AG09319 (cell line): Measurements from ENCODE around the gene SOCS6.

Experiments used
- DNase-seq: peaks from one replicate; pipeline ENCODE4 v3.0.0-alpha.2; 2010; ENCODE audit warnings: low read depth; ENCODE audit errors: extremely low read depth
- CTCF ChIP-seq: IDR thresholded peaks from 2 replicates; pipeline ENCODE4 v1.5.1; 2011; ENCODE audit warnings: low read depth, mild to moderate bottlenecking, inconsistent platforms, low read length, moderate library complexity

Gene SOCS6

GRCh38 chr18:70370762-70371733 lies 82.2 kb downstream of the SOCS6 start:
- no peak for TF ChIP-seq CTCF
- no peak for DNase-seq

- TF ChIP-seq CTCF, result no peak
- DNase-seq, result no peak
Measured at GRCh38 chr18:70371908-70372307, 83.1 kb downstream of the SOCS6 start.

- no peak for TF ChIP-seq CTCF
- DNase-seq, result no peak
Measured at GRCh38 chr18:70372450-70373041, 83.7 kb downstream of the SOCS6 start.

GRCh38 chr18:70373042-70373519 lies 84.2 kb downstream of the SOCS6 start:
- TF ChIP-seq CTCF, result no peak
- peak; percentile 65 for DNase-seq

- no peak for TF ChIP-seq CTCF
- DNase-seq, result no peak
Measured at GRCh38 chr18:70374154-70374553, 85.3 kb downstream of the SOCS6 start.

- no peak for TF ChIP-seq CTCF
- no peak for DNase-seq
Measured at GRCh38 chr18:70376137-70376913, 87.5 kb downstream of the SOCS6 start.
